Measurements from ENCODE around the gene LIN54.

Gene LIN54

GRCh38 chr4:82896755-82897154, 113.9 kb downstream of the LIN54 start:
- Histone ChIP-seq H3K27ac (ENCODE audit: insufficient read depth, low read depth, low read length, poor library complexity, severe bottlenecking) (no peak overlapping the region), H3K4me1 (ENCODE audit: control insufficient read depth, insufficient read depth, low read length) (peaks cover 9% of the 10 kb centered on the region), H3K9me3 (ENCODE audit: control insufficient read depth, low read length) (no peaks in the 10 kb centered on the region), H3K27me3 (ENCODE audit: control insufficient read depth, insufficient read depth, low read length, poor library complexity, severe bottlenecking) (no peaks in the 10 kb centered on the region), H3K4me3 (ENCODE audit: insufficient read depth, low read depth, low read length) (no peak overlapping the region), H3K36me3 (ENCODE audit: control insufficient read depth, insufficient read depth, low read length) (peaks cover 4% of the 10 kb centered on the region)
- WGBS, 2 experiments: 100% methylated on average over 1 of the region's 1 CpG

GRCh38 chr4:82893942-82894341, 116.7 kb downstream of the LIN54 start:
- Histone ChIP-seq H3K36me3 (ENCODE audit: control insufficient read depth, insufficient read depth, low read length) (peaks cover 4% of the 10 kb centered on the region), H3K27ac (ENCODE audit: insufficient read depth, low read depth, low read length, poor library complexity, severe bottlenecking) (no peak overlapping the region), H3K27me3 (ENCODE audit: control insufficient read depth, insufficient read depth, low read length, poor library complexity, severe bottlenecking) (no peaks in the 10 kb centered on the region), H3K4me1 (ENCODE audit: control insufficient read depth, insufficient read depth, low read length) (peaks cover 9% of the 10 kb centered on the region), H3K9me3 (ENCODE audit: control insufficient read depth, low read length) (no peaks in the 10 kb centered on the region), H3K4me3 (ENCODE audit: insufficient read depth, low read depth, low read length) (no peak overlapping the region)
- 93 to 96% methylated on average over 3 of the region's 3 CpGs for WGBS, 2 experiments

- peaks cover 4% of the 10 kb centered on the region for H3K36me3 ChIP-seq (ENCODE audit: control insufficient read depth, insufficient read depth, low read length)
Observed at GRCh38 chr4:82892467-82892802, 118.2 kb downstream of the LIN54 start.

GRCh38 chr4:82891707-82892466, 118.7 kb downstream of the LIN54 start:
- Histone ChIP-seq H3K36me3 (ENCODE audit: control insufficient read depth, insufficient read depth, low read length) (peaks cover 4% of the 10 kb centered on the region), H3K27ac (ENCODE audit: insufficient read depth, low read depth, low read length, poor library complexity, severe bottlenecking) (peak overlapping the region; percentile 92), H3K9me3 (ENCODE audit: control insufficient read depth, low read length) (no peaks in the 10 kb centered on the region), H3K4me1 (ENCODE audit: control insufficient read depth, insufficient read depth, low read length) (peaks cover 1% of the 10 kb centered on the region), H3K27me3 (ENCODE audit: control insufficient read depth, insufficient read depth, low read length, poor library complexity, severe bottlenecking) (no peaks in the 10 kb centered on the region), H3K4me3 (ENCODE audit: insufficient read depth, low read depth, low read length) (peak overlapping the region; percentile 74)
- WGBS, 2 experiments: 40 to 66% methylated on average over 4 to 6 of the region's 7 CpGs

More at GRCh38 chr4:82892467-82892802, 118.2 kb downstream of the LIN54 start:
- no peak overlapping the region for H3K4me3 ChIP-seq (ENCODE audit: insufficient read depth, low read depth, low read length)
- 81 to 93% methylated on average over 1 of the region's 1 CpG for WGBS, 2 experiments
- no peak overlapping the region for H3K27ac ChIP-seq (ENCODE audit: insufficient read depth, low read depth, low read length, poor library complexity, severe bottlenecking)
- peaks cover 7% of the 10 kb centered on the region for H3K4me1 ChIP-seq (ENCODE audit: control insufficient read depth, insufficient read depth, low read length)
- no peaks in the 10 kb centered on the region for H3K27me3 ChIP-seq (ENCODE audit: control insufficient read depth, insufficient read depth, low read length, poor library complexity, severe bottlenecking)
- H3K9me3 ChIP-seq (ENCODE audit: control insufficient read depth, low read length): no peaks in the 10 kb centered on the region

- Histone ChIP-seq H3K36me3 (ENCODE audit: control insufficient read depth, insufficient read depth, low read length) (peaks cover 4% of the 10 kb centered on the region), H3K27me3 (ENCODE audit: control insufficient read depth, insufficient read depth, low read length, poor library complexity, severe bottlenecking) (no peaks in the 10 kb centered on the region), H3K9me3 (ENCODE audit: control insufficient read depth, low read length) (no peaks in the 10 kb centered on the region), H3K27ac (ENCODE audit: insufficient read depth, low read depth, low read length, poor library complexity, severe bottlenecking) (peak within 1 kb of the TSS; percentile 92), H3K4me1 (ENCODE audit: control insufficient read depth, insufficient read depth, low read length) (no peaks in the 10 kb centered on the region), H3K4me3 (ENCODE audit: insufficient read depth, low read depth, low read length) (peak within 1 kb of the TSS; percentile 74)
- WGBS, 2 experiments: 0% methylated on average over 71 of the region's 71 CpGs
Observed at GRCh38 chr4:82890901-82891706, 119.5 kb downstream of the LIN54 start, which contains the start of gene SEC31A. Gene SEC31A, minus strand, starts transcription at chr4:82891153. Its CDS starts 9,217 bp downstream, at chr4:82881936.

- Histone ChIP-seq H3K4me1 (ENCODE audit: control insufficient read depth, insufficient read depth, low read length) (no peaks in the 10 kb centered on the region), H3K27ac (ENCODE audit: insufficient read depth, low read depth, low read length, poor library complexity, severe bottlenecking) (peak overlapping the region; percentile 92), H3K9me3 (ENCODE audit: control insufficient read depth, low read length) (no peaks in the 10 kb centered on the region), H3K27me3 (ENCODE audit: control insufficient read depth, insufficient read depth, low read length, poor library complexity, severe bottlenecking) (no peaks in the 10 kb centered on the region), H3K4me3 (ENCODE audit: insufficient read depth, low read depth, low read length) (peak overlapping the region; percentile 74), H3K36me3 (ENCODE audit: control insufficient read depth, insufficient read depth, low read length) (peaks cover 4% of the 10 kb centered on the region)
- 0 to 1% methylated on average over 16 of the region's 16 CpGs for WGBS, 2 experiments
Observed at GRCh38 chr4:82890528-82890900, 120.1 kb downstream of the LIN54 start.

GRCh38 chr4:82889287-82889686, 121.3 kb downstream of the LIN54 start:
- WGBS, 2 experiments: 87 to 93% methylated on average over 5 to 6 of the region's 6 CpGs
- no peaks in the 10 kb centered on the region for H3K27me3 ChIP-seq (ENCODE audit: control insufficient read depth, insufficient read depth, low read length, poor library complexity, severe bottlenecking)
- H3K36me3 ChIP-seq (ENCODE audit: control insufficient read depth, insufficient read depth, low read length): no peaks in the 10 kb centered on the region
- H3K9me3 ChIP-seq (ENCODE audit: control insufficient read depth, low read length): no peaks in the 10 kb centered on the region
- H3K4me3 ChIP-seq (ENCODE audit: insufficient read depth, low read depth, low read length): no peak overlapping the region
- no peaks in the 10 kb centered on the region for H3K4me1 ChIP-seq (ENCODE audit: control insufficient read depth, insufficient read depth, low read length)
- no peak overlapping the region for H3K27ac ChIP-seq (ENCODE audit: insufficient read depth, low read depth, low read length, poor library complexity, severe bottlenecking)

- no peak overlapping the region for H3K27ac ChIP-seq (ENCODE audit: insufficient read depth, low read depth, low read length, poor library complexity, severe bottlenecking)
- H3K4me3 ChIP-seq (ENCODE audit: insufficient read depth, low read depth, low read length): no peak overlapping the region
- H3K4me1 ChIP-seq (ENCODE audit: control insufficient read depth, insufficient read depth, low read length): no peaks in the 10 kb centered on the region
- WGBS, 2 experiments: 63 to 93% methylated on average over 3 to 5 of the region's 5 CpGs
- peaks cover 5% of the 10 kb centered on the region for H3K36me3 ChIP-seq (ENCODE audit: control insufficient read depth, insufficient read depth, low read length)
- H3K27me3 ChIP-seq (ENCODE audit: control insufficient read depth, insufficient read depth, low read length, poor library complexity, severe bottlenecking): no peaks in the 10 kb centered on the region
- H3K9me3 ChIP-seq (ENCODE audit: control insufficient read depth, low read length): no peaks in the 10 kb centered on the region
Observed at GRCh38 chr4:82886147-82886942, 124.3 kb downstream of the LIN54 start.

GRCh38 chr4:82885410-82885809, 125.2 kb downstream of the LIN54 start:
- Histone ChIP-seq H3K27ac (ENCODE audit: insufficient read depth, low read depth, low read length, poor library complexity, severe bottlenecking) (no peak overlapping the region), H3K9me3 (ENCODE audit: control insufficient read depth, low read length) (no peaks in the 10 kb centered on the region), H3K27me3 (ENCODE audit: control insufficient read depth, insufficient read depth, low read length, poor library complexity, severe bottlenecking) (no peaks in the 10 kb centered on the region), H3K36me3 (ENCODE audit: control insufficient read depth, insufficient read depth, low read length) (peaks cover 10% of the 10 kb centered on the region), H3K4me3 (ENCODE audit: insufficient read depth, low read depth, low read length) (no peak overlapping the region), H3K4me1 (ENCODE audit: control insufficient read depth, insufficient read depth, low read length) (no peaks in the 10 kb centered on the region)

All from ectodermal cell (in vitro differentiated cells).